GM08714 (cell line): ENCODE measurements around the gene LINC00632.
"Not testable (repeated sequence)": the region's sequence is repeated elsewhere in the genome, so short reads cannot be mapped to it uniquely, and the experiment has no call there.

ENCODE experiments used
- H3K4me3 ChIP-seq: fragments of 200-500 bp; sonication (Bioruptor generic); 2 replicates; pipeline ENCODE4 v1.5.1; 2014; ENCODE audit warnings: mild to moderate bottlenecking, low read length, inconsistent platforms
- ZNF274 ChIP-seq: IDR thresholded peaks from 2 replicates; pipeline ENCODE4 v1.6.1; 2012; ENCODE audit warnings: mild to moderate bottlenecking, low read depth, low read length

LINC00632 gene

GRCh38 chrX:140709421-140709846 lies at the start of gene LINC00632:
LINC00632 (plus strand) TSS chrX:140709759.
- TF ChIP-seq ZNF274: no peak

GRCh38 chrX:140661643-140662042 lies 47.9 kb upstream of the LINC00632 start:
- no peak overlapping the region for H3K4me3 ChIP-seq
- TF ChIP-seq ZNF274: no peak

More at GRCh38 chrX:140709421-140709846, at the start of gene LINC00632:
- H3K4me3 ChIP-seq: no peak within 1 kb of the TSS

- H3K4me3 ChIP-seq: no peak overlapping the region
- no peak for TF ChIP-seq ZNF274
Observed at GRCh38 chrX:140664939-140665338, 44.6 kb upstream of the LINC00632 start.

GRCh38 chrX:140672840-140673731 lies 36.5 kb upstream of the LINC00632 start:
- H3K4me3 ChIP-seq: no peak overlapping the region
- no peak for TF ChIP-seq ZNF274

GRCh38 chrX:140687706-140688105 lies 21.9 kb upstream of the LINC00632 start:
- no peak overlapping the region for H3K4me3 ChIP-seq

GRCh38 chrX:140691596-140691995 lies 18.0 kb upstream of the LINC00632 start:
- not testable (repeated sequence) for H3K4me3 ChIP-seq

More at GRCh38 chrX:140687706-140688105, 21.9 kb upstream of the LINC00632 start:
- no peak for TF ChIP-seq ZNF274

GRCh38 chrX:140697618-140698017 lies 11.9 kb upstream of the LINC00632 start:
- TF ChIP-seq ZNF274: no peak
- H3K4me3 ChIP-seq: no peak overlapping the region

- H3K4me3 ChIP-seq: no peak overlapping the region
- no peak for TF ChIP-seq ZNF274
Observed at GRCh38 chrX:140701480-140701879, 8.1 kb upstream of the LINC00632 start.

- no peak for TF ChIP-seq ZNF274
- no peak overlapping the region for H3K4me3 ChIP-seq
Observed at GRCh38 chrX:140710710-140711109, 1.2 kb downstream of the LINC00632 start.

GRCh38 chrX:140711894-140712293 lies 2.3 kb downstream of the LINC00632 start:
- no peak overlapping the region for H3K4me3 ChIP-seq
- no peak for TF ChIP-seq ZNF274

GRCh38 chrX:140712413-140713173 lies 3.0 kb downstream of the LINC00632 start:
- H3K4me3 ChIP-seq: no peak overlapping the region
- TF ChIP-seq ZNF274: no peak

- no peak overlapping the region for H3K4me3 ChIP-seq
- no peak for TF ChIP-seq ZNF274
Observed at GRCh38 chrX:140713174-140713539, 3.6 kb downstream of the LINC00632 start.

- no peak for TF ChIP-seq ZNF274
- no peak overlapping the region for H3K4me3 ChIP-seq
Observed at GRCh38 chrX:140715787-140716186, 6.2 kb downstream of the LINC00632 start.

GRCh38 chrX:140723121-140723715 lies 13.7 kb downstream of the LINC00632 start:
- TF ChIP-seq ZNF274: no peak
- H3K4me3 ChIP-seq: no peak overlapping the region
